ENCODE measurements around the gene RALY. TPM values are rescaled to one million over a fixed set of nuclear protein-coding genes. Genes with fewer than 3 reads are reported as not detected.

The RALY gene
- total RNA-seq, 1 experiment from 2014 or later, result 119 TPM

DNA sequence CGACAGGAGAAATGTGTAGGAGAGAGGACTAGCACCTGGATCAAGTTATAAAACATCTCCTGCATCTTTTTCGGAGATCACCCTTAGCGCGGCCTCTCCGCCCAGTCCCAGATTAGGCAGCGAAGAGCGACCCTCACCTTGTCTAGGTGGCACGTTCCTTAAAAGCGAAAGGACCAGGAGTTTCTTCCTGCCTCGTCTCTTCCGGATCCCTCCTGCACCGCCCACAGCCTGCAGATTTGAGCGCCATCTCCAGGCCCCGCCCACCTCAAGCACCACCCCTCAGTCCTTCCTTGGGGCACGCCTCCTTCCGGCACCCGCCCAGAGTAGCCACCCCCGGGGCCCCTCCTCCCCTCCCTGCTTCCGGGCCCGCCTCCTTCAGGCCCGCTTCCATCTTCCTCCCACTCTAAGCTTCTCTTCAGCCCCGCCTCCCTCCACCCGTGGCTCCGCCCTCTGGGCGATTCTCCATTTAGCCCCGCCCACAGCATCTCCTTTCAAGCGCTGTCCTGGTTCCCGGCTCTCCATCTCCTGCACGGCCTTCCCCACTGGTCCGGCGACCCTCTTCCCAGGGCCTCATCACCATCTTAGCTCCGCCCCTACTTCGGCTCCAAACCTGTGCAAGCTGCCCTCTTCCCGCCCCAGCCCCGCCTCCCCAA is 662 bp upstream of the RALY start:
- ChIA-PET RAD21 (ENCODE audit: low non-redundant PET in 1 of 2, low total read pairs in 2 of 2, uncharacterized antibody in 2 of 2, unreplicated experiment in 2 of 2) (interaction anchor here in 1 of 2 experiments (0.6 to 1.2 kb wide), 2 partner anchors 61 to 201 kb away, joined by 3 read pairs; no protein-coding TSS in a partner anchor), POLR2A (interaction anchor here (0.6 to 1.3 kb wide), 13 partner anchors 10 to 203 kb away, joined by 3 to 7 read pairs (median 3); partner anchors contain the start of gene EIF2S2), CTCF (interaction anchor here (0.8 to 1.6 kb wide), 5 partner anchors 29 to 201 kb away, joined by 3 to 7 read pairs (median 4); no protein-coding TSS in a partner anchor)
- H4K20me1 ChIP-seq (ENCODE audit: insufficient read depth), result peaks cover 16% of the 10 kb centered on the region; the same call in 1 of the 2 replicates
- peak overlapping the region; percentile 89 for H3K4me2 ChIP-seq (ENCODE audit: low read length)
- peak overlapping the region; percentile 76 to 91 for H3K4me3 ChIP-seq (replicated peaks in 1 of 2; ENCODE audit: low read depth in 1 of 2, low read length in 2 of 2)
- no peaks in the 10 kb centered on the region for H3K9me2 ChIP-seq (ENCODE audit: insufficient read depth)
- DNase-seq (ENCODE audit: low read depth, low spot score) (peak; percentile 95), ATAC-seq (peak; percentile 82)
- peaks cover 11 to 27% of the 10 kb centered on the region in 2 experiments for H3K4me1 ChIP-seq (ENCODE audit: control insufficient read depth in 1 of 2, insufficient read depth in 2 of 2, low read length in 2 of 2)
- H3K36me3 ChIP-seq (ENCODE audit: control insufficient read depth in 1 of 2, insufficient read depth in 2 of 2, low read length in 2 of 2), result no peaks in the 10 kb centered on the region
- H3K27me3 ChIP-seq (ENCODE audit: insufficient read depth, low read length), result no peaks in the 10 kb centered on the region
- intact Hi-C loops (cut with micrococcal nuclease), result loop anchor here (1.0 kb wide), 1 partner anchor 130 kb away; no protein-coding TSS in a partner anchor
- no peaks in the 10 kb centered on the region for H3K9me3 ChIP-seq (ENCODE audit: control insufficient read depth in 1 of 2, insufficient read depth in 1 of 2, low read depth in 1 of 2, low read length in 2 of 2)
- H3K79me2 ChIP-seq (ENCODE audit: insufficient read depth, low read length), result peaks cover 53% of the 10 kb centered on the region
- no peak overlapping the region for H2AFZ ChIP-seq (ENCODE audit: low read depth, low read length, poor library complexity, severe bottlenecking)
- H3K9ac ChIP-seq (ENCODE audit: low read length), result peak overlapping the region; percentile 81
- no TSS peak for BruUV-seq (replicated peaks)
- peak overlapping the region; percentile 92 for H3K27ac ChIP-seq (ENCODE audit: low read depth, low read length)
- TF ChIP-seq SRF (IDR thresholded peaks at IDR 0.05; ENCODE audit: low read depth), result no peak
- TF ChIP-seq ELF1 (IDR thresholded peaks at IDR 0.05; ENCODE audit: borderline replicate concordance, low read depth), result peak; percentile 83
- no peak for TF ChIP-seq EZH2 (IDR thresholded peaks at IDR 0.05)
- no peak for TF ChIP-seq ZNF274 (IDR thresholded peaks at IDR 0.05; ENCODE audit: low read depth, low read length)
- TF ChIP-seq POLR2AphosphoS5 (IDR thresholded peaks at IDR 0.05; ENCODE audit: low read depth, low read length), result peak; percentile 95
- no peak for TF ChIP-seq CEBPB (IDR thresholded peaks at IDR 0.05; ENCODE audit: low read depth)
- peak; percentile 53 for TF ChIP-seq YY1 (IDR thresholded peaks at IDR 0.05; ENCODE audit: extremely low read depth, insufficient replicate concordance, low read depth, low read length)
- TF ChIP-seq JUND (IDR thresholded peaks at IDR 0.05), result no peak
- peak; percentile 80 for TF ChIP-seq EGR1 (IDR thresholded peaks at IDR 0.05; ENCODE audit: low read depth)
- TF ChIP-seq, protein P1, sequence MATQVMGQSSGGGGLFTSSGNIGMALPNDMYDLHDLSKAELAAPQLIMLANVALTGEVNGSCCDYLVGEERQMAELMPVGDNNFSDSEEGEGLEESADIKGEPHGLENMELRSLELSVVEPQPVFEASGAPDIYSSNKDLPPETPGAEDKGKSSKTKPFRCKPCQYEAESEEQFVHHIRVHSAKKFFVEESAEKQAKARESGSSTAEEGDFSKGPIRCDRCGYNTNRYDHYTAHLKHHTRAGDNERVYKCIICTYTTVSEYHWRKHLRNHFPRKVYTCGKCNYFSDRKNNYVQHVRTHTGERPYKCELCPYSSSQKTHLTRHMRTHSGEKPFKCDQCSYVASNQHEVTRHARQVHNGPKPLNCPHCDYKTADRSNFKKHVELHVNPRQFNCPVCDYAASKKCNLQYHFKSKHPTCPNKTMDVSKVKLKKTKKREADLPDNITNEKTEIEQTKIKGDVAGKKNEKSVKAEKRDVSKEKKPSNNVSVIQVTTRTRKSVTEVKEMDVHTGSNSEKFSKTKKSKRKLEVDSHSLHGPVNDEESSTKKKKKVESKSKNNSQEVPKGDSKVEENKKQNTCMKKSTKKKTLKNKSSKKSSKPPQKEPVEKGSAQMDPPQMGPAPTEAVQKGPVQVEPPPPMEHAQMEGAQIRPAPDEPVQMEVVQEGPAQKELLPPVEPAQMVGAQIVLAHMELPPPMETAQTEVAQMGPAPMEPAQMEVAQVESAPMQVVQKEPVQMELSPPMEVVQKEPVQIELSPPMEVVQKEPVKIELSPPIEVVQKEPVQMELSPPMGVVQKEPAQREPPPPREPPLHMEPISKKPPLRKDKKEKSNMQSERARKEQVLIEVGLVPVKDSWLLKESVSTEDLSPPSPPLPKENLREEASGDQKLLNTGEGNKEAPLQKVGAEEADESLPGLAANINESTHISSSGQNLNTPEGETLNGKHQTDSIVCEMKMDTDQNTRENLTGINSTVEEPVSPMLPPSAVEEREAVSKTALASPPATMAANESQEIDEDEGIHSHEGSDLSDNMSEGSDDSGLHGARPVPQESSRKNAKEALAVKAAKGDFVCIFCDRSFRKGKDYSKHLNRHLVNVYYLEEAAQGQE (IDR thresholded peaks at IDR 0.05; ENCODE audit: low read depth), result no peak
- no peak for TF ChIP-seq TCF7L2 (IDR thresholded peaks at IDR 0.05; ENCODE audit: borderline replicate concordance, extremely low read depth, insufficient read depth, insufficient read length)
- no peak for TF ChIP-seq RAD21 (IDR thresholded peaks at IDR 0.05; ENCODE audit: low read depth)
- no peak for TF ChIP-seq EZH2phosphoT487 (IDR thresholded peaks at IDR 0.05; ENCODE audit: borderline replicate concordance)
- no peak for TF ChIP-seq ZFX (IDR thresholded peaks at IDR 0.05)
- TF ChIP-seq, protein P2, sequence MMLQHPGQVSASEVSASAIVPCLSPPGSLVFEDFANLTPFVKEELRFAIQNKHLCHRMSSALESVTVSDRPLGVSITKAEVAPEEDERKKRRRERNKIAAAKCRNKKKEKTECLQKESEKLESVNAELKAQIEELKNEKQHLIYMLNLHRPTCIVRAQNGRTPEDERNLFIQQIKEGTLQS (IDR thresholded peaks at IDR 0.05), result no peak
- TF ChIP-seq SIN3A (IDR thresholded peaks at IDR 0.05; ENCODE audit: low read depth), result peak; percentile 53; the same call in 1 of the 2 replicates
- TF ChIP-seq, protein P3, sequence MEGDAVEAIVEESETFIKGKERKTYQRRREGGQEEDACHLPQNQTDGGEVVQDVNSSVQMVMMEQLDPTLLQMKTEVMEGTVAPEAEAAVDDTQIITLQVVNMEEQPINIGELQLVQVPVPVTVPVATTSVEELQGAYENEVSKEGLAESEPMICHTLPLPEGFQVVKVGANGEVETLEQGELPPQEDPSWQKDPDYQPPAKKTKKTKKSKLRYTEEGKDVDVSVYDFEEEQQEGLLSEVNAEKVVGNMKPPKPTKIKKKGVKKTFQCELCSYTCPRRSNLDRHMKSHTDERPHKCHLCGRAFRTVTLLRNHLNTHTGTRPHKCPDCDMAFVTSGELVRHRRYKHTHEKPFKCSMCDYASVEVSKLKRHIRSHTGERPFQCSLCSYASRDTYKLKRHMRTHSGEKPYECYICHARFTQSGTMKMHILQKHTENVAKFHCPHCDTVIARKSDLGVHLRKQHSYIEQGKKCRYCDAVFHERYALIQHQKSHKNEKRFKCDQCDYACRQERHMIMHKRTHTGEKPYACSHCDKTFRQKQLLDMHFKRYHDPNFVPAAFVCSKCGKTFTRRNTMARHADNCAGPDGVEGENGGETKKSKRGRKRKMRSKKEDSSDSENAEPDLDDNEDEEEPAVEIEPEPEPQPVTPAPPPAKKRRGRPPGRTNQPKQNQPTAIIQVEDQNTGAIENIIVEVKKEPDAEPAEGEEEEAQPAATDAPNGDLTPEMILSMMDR (IDR thresholded peaks at IDR 0.05 in 2 of 3, conservative IDR thresholded peaks at IDR 0.05 in 1 of 3; ENCODE audit: borderline replicate concordance in 1 of 3, insufficient read depth in 1 of 3, low read depth in 2 of 3, low read length in 2 of 3), result no peak
- TF ChIP-seq, protein P4, sequence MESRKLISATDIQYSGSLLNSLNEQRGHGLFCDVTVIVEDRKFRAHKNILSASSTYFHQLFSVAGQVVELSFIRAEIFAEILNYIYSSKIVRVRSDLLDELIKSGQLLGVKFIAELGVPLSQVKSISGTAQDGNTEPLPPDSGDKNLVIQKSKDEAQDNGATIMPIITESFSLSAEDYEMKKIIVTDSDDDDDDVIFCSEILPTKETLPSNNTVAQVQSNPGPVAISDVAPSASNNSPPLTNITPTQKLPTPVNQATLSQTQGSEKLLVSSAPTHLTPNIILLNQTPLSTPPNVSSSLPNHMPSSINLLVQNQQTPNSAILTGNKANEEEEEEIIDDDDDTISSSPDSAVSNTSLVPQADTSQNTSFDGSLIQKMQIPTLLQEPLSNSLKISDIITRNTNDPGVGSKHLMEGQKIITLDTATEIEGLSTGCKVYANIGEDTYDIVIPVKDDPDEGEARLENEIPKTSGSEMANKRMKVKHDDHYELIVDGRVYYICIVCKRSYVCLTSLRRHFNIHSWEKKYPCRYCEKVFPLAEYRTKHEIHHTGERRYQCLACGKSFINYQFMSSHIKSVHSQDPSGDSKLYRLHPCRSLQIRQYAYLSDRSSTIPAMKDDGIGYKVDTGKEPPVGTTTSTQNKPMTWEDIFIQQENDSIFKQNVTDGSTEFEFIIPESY (IDR thresholded peaks at IDR 0.05; ENCODE audit: extremely low read depth, insufficient replicate concordance, low read length), result no peak

Data from HCT116 (cell line).